Adipose tissue (tissue), 3 donors: ENCODE results near the gene SLC25A27. TPM values are rescaled to one million over a fixed set of nuclear protein-coding genes. Genes with fewer than 3 reads are reported as not detected.

Source experiments
- H3K27ac ChIP-seq: one replicate; pipeline ENCODE4 v1.5.1; 2013; ENCODE audit warnings: low read depth, low read length
- WGBS, 3 donors: extraction: QIAGEN DNeasy Blood & Tissue Kit; methylation state at CpG; one replicate each; pipeline ENCODE4 v1.1.7; 2013; 5-methylcytosine and 5-hydroxymethylcytosine counted together
- polyA plus RNA-seq, 3 donors: library from polyadenylated mRNA; stranded (reverse); fragments of 200-250 nt; gene quantifications; one replicate each; pipeline ENCODE4 v1.2.3, GENCODE V29; 2013
- donor health status: healthy with polysubstance abuse.
- donor health status: Bipolar disorder and iron deficiency.
- donor health status: healthy.

The SLC25A27 gene, protein sequence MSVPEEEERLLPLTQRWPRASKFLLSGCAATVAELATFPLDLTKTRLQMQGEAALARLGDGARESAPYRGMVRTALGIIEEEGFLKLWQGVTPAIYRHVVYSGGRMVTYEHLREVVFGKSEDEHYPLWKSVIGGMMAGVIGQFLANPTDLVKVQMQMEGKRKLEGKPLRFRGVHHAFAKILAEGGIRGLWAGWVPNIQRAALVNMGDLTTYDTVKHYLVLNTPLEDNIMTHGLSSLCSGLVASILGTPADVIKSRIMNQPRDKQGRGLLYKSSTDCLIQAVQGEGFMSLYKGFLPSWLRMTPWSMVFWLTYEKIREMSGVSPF
- polyA plus RNA-seq: 10 to 100 TPM in 1 of 3 donors, 1 to 10 TPM in 2; 8.2 to 11.0 (median 9.7) TPM

DNA sequence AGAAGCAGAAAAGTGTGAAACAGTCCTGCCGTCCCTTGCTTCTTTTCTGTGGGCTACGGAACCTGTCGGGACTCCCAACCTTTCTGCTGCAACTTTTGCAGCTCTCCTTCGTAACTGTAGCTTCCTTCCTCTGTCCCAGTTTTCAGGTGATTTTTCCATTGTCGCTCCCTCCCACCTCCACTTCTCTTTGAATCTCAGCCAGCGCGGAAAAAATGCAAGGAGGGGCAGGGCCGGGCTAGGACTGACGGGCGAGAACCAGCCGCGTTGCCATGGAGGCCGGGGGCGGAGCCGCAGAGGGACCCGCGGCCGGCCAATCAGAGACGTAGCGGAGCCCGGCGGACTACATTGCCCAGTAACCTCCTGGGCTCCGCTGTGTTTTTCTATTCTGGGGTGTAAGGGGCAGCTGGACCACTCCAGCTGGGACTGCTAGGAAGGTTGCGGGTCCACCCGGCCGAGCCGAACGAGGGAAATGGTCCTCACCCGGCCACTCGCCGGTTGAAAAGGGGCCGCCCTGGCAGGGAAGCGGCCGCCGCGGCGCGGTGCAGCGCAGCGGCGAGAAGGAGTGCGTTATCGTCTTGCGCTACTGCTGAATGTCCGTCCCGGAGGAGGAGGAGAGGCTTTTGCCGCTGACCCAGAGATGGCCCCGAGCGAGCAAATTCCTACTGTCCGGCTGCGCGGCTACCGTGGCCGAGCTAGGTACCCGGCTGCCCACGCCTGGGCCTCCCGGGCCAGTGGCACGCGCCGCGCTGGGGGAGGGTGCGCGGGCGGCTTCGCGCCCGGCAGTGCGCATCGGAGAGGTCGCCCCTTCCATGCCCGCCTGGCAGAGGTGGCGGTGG, at the start of gene SLC25A27, which contains the start of gene CYP39A1:
Gene SLC25A27, plus strand, starts transcription at position 373 of the 836 bp plus-strand sequence. Its CDS starts 218 bp downstream, at position 591.
Gene CYP39A1, minus strand, starts transcription at position 216 of the 836 bp plus-strand sequence. CDS start 236 bp downstream, outside the sequence.
- H3K27ac ChIP-seq: no peak within 1 kb of the TSS
- WGBS, 3 donors: 0% methylated on average over 67 to 72 of the region's 72 CpGs

DNA sequence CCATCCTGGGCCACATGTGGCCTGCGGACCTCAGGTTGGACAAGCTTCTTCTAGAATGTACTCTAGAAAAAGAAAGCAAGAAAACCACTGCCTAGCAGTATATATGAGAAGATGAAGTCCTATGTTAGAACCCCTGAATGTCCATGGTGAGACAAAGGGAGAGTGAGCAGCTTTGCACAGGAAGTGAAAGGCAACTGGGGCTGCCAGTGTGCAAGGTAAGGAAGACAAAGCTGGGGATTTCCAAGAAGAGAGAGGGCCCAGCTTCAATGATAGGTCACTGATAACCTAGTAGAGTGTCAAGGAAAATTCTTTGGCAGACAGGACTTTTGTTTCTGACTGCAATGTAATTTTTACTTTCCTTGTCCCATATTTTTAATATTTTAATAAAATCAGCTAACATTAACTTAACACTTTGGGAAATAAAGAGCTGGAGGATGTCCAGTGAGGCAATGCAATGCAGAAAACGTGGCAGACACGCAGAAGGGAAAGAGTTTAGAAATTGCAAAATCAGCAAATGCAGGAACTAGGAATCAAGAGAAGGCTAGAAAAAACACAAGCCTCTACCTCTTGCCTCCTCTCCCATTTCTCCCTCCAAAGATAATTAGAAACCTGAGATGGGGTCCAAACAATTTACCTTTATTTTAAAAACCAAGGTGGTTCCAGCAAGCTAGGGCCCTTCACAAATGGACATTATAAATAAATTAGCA, 47.5 kb upstream of the SLC25A27 start:
- H3K27ac ChIP-seq: no peak overlapping the region
- WGBS, 3 donors: 64 to 85% (median 65%) methylated on average over 3 of the region's 3 CpGs

DNA sequence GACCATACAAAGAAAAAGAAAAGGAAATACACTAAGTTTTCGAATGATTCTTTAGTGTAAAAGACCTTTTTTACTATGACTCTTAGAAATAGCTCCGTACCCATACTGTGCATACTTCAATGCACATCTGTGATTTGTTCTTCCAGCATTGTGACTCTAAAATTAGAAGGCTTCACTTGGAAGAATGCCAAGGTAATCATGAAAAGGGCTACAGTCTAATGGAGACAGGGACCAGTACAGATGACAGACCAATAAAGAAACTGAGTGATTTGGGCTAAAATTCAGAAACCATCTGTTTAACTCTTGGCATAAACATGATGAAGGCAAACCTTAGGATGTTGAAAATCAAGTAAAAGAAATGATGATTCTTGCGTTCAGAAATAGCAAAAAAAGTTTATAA, 46.4 kb upstream of the SLC25A27 start:
- WGBS, 3 donors: 71 to 80% (median 74%) methylated on average over 3 of the region's 3 CpGs
- H3K27ac ChIP-seq: no peak overlapping the region

DNA sequence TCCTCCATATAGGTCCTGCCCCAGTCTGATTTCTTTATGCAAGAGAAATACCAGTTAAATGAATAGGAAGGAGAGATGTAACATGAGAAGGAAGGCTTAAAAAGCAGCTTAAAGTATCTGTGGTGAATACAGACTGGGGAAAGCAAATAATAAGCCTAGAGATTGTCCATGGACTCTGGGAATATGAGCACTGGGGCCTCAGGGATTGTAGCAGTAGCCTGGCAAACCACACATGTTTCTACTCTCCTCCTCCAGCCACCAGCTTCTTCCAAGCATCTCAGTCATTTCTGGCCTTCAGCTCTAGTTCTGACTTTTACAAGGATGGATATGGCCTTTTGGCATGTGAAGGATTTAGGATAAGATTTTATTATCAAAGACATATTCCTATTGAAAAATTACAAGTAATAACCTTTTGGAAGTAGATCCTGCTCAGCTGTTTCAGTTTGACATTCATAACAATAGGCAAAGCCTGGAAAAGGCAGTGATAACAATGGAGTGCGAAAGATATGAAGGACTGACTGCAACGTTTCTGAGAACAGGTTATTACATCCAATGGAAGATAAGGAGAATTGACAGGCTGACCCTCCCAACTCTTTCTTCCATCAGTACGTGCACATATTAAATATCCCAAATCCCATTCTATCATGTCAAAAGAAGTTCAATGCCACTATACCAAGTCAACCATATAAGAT, 41.8 kb upstream of the SLC25A27 start:
- 77 to 86% (median 80%) methylated on average over 3 of the region's 3 CpGs for WGBS, 3 donors

DNA sequence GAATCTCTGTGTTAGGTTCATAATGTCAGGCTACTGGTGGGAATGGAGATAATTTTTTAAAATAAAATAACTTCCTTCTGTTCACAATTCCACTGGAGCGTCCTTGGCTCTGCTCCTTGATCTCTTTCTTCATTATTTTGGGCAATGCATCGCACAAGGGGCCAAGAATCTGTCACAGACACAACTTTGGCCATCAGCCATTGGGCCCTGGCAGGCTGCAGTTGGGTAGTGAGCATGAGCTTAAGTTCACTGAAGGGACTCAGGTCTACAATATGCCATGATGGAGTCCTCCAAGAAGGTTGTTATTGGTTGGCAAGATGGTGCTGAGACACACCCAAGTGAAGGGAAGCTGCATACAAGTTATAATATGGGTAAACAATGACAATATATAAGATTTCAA, 40.1 kb upstream of the SLC25A27 start:
- 26 to 64% (median 62%) methylated on average over 2 of the region's 2 CpGs for WGBS, 3 donors
- no peak overlapping the region for H3K27ac ChIP-seq

More for the DNA sequence above, 41.8 kb upstream of the SLC25A27 start:
- no peak overlapping the region for H3K27ac ChIP-seq

DNA sequence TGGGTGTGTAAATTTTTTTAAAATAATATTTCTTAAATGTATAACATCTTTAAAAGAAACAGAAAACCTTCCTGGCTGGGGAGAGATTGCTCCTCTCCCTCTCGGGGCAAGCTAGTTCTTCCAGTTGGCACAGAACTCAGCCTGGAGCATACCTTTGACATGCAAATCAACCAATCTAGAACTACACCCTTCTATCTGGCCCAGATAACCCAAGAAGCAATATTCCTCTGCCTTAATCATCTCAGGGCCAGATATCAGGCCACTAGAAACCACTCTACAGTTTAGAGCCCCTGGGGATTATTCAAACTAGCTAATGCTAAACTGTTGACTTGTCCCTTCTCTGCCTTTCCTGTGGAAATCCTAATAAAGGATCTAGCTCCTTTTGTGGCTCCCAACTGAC, 34.0 kb upstream of the SLC25A27 start:
- H3K27ac ChIP-seq: no peak overlapping the region
- 86 to 93% (median 88%) methylated on average over 1 of the region's 1 CpG for WGBS, 3 donors

DNA sequence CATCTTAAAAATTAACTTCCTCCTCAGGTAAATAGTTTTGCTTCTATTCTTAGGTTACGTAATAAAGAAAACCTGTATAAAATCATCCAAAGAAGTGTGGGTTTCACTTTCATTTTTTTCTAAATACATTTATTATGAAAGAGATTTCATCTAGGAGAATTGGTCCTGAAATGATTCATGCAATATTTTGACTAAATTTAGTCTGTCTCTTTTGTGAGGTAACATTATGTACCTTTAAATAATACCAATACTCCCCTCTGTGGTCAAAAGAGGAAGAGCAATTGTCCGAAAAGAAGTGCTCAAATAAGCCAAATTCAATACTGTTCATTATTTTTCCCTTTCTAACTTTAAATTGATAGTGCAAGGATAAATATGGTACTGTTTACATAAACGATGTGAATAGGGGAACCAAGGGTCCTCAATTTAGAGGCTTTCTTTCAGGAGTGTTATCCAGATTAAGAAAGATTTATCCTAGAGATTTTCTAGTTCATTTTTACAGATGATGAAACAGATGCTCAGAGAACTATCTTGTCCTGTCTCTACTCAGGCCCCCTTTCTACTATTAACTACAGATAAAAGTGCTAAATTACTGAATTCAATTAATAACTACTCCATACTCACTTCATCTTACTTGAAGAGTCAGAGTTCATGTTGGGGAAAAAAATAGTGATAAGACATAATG, 26.4 kb upstream of the SLC25A27 start:
- 16 to 31% (median 21%) methylated on average over 3 of the region's 3 CpGs for WGBS, 3 donors
- no peak overlapping the region for H3K27ac ChIP-seq

DNA sequence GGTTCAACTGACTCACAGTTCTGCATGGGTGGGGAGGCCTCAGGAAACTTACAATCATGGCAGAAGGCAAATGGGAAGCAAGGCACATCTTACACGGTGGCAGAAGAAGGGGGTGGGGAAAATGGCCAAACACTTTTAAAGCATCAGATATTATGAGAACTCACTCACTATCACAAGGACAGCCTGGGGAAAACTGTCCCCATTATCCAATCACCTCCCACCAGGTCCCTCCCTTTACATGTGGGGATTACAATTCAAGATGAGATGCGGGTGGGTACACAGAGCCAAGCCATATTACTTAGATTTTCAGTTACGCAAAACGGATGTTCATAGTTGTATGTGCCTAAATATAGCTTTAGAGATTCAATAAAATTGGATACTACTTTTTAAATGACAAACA, 25.8 kb upstream of the SLC25A27 start:
- no peak overlapping the region for H3K27ac ChIP-seq
- WGBS, 3 donors: 85 to 93% (median 90%) methylated on average over 4 of the region's 4 CpGs

DNA sequence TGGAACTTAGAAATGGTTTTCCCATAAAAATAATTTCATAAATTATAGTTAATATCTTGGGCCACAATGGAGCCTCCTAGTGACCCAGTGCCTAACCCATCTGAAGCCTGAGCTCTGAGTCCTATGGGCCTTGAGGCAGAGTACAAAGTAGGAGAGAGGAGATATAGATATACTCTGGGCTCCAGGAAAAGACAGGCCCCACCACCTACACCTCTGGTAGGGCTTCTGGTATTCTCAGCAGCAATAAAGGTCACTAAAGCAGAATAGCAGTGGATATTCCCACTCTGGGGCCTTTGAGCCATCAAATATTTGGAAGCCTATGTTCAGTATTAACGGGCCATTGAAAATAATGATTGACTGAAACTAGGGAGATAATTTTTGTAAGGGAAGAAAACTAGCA, 24.3 kb upstream of the SLC25A27 start:
- WGBS, 3 donors: 63 to 80% (median 67%) methylated on average over 1 of the region's 1 CpG
- H3K27ac ChIP-seq: no peak overlapping the region

DNA sequence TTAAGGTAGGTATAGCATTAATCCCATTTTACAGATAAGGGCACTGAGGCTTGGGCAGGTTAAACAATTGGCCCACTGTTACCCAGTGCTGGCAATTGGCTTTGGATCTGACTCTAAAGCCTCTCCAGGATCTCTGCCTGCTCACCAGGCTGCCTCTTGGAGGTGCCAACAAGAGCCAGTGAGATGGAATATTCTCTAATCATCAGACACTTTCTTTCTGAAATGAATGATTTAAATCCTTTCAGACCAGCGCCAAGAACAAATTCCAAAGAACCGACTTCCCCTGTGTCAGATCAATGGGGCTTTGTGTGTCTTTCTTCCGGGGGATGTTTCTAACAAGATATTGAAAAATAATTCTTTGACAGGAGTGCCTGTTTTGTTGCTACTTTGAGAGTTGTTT, 23.8 kb upstream of the SLC25A27 start:
- no peak overlapping the region for H3K27ac ChIP-seq
- WGBS, 3 donors: 59 to 80% (median 78%) methylated on average over 3 of the region's 3 CpGs

DNA sequence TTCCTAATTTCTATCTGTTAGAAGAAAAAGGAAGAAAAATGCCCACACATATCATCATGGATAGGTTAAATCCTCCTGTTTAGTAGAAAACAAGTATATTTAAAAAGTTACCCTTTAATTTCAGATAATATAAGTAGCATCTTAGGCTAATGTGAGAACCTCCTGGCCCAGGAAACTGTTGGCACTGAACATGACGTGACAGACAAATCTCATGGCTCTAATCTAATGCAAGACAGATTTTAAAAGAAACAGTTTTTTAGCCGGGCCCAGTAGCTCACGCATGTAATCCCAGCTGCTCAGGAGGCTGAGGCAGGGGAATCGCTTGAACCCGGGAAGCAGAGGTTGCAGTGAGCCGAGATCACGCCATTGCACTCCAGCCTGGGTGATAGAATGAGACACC, 23.1 kb upstream of the SLC25A27 start:
- 84 to 89% (median 88%) methylated on average over 7 of the region's 7 CpGs for WGBS, 3 donors
- H3K27ac ChIP-seq: no peak overlapping the region

DNA sequence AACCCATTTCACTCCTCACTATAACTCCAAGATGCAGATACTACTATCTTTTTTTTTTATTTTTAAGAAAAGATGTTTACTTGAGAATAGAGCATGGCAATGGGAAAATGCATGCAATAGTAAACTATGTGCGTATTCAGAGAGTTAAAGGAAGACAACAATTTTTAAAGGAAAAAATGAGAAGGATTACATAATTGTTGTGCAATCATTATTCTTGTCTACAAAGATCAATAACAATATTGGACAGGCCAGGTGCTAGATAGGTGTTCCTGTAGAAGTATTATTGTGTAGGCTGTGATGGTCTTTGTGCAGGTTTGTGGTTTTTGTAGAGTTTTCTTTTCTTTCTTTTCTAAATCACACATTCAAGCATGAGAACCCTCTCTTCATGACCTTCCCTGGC, 20.7 kb upstream of the SLC25A27 start:
- 92 to 100% (median 93%) methylated on average over 1 of the region's 1 CpG for WGBS, 3 donors

DNA sequence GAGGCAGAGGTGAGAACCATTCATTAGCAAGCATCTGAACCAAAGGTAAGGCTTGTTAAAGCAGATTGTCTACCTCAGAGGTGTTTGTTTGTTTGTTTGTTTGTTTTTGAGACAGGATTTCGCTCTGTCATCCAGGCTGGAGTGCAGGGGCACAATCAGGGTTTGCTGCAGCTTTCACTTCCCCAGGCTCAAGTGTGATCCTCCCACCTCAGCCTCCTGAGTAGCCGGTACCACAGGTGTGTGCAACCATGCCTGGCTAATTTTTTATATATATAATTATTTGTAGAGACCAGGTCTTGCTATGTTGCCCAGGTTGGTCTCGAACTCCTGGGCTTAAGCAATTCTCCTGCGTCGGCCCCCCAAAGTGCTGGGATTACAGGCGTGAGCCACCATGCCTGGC, 17.3 kb upstream of the SLC25A27 start:
- 93 to 98% (median 95%) methylated on average over 6 of the region's 6 CpGs for WGBS, 3 donors
- H3K27ac ChIP-seq: no peak overlapping the region

More for the DNA sequence above, 20.7 kb upstream of the SLC25A27 start:
- no peak overlapping the region for H3K27ac ChIP-seq

DNA sequence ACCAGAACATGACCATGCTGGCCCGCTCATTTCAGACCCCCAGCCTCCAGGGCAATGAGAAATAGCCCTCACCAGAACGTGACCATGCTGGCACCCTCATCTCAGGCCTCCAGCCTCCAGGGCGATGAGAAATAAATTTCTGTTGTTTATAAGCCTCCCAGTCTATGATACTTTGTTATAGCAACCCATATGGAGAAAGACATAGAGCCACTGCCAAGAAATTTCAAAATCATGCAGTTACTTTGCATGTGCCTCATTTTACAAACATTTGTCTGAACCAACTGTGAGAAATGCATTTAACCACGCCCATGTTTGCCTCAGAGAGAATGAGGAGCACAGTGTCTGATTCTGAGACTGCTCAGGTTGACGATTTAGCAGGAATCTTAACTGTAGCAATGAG, 15.6 kb upstream of the SLC25A27 start:
- H3K27ac ChIP-seq: no peak overlapping the region
- WGBS, 3 donors: 68 to 81% (median 73%) methylated on average over 5 of the region's 5 CpGs

DNA sequence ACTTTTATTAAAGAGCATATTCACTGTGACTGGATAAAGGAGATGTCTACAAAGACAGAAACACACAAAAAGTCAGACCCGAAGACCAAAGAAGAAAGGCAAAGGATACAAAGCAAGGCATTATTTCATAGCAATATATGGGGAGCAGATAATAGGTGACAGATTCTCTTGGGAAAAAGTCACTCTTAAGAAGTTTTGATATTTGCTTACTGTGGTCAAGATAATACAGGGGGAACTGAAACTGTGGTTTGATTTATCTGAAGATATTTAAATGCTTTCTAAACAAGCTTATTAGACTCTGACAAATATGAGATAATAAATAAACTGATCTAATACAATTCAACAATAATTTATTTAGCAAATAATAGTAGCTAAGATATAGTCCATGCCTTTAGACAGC, 14.8 kb upstream of the SLC25A27 start:
- no peak overlapping the region for H3K27ac ChIP-seq
- WGBS, 3 donors: 92 to 100% (median 95%) methylated on average over 1 of the region's 1 CpG

DNA sequence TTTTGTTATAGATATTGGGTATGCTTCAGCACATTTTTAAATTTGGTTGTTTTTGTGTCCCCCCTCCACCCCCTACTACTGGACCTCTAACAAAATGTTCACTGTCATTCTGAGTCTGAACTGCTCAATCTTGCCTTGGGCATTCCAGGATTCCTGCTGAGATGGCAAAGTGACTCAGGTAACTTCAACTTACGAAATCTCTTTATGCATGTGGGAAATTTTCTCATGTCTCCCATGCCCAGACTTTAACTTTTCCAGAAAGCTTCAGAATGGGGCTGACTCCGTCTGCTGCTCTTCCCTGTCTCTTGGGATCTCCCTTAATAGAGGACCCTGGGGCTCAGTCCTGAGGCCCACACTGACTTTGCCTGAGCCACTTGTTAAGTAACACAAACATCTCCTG, 14.1 kb upstream of the SLC25A27 start:
- 77 to 96% (median 82%) methylated on average over 2 of the region's 2 CpGs for WGBS, 3 donors
- H3K27ac ChIP-seq: no peak overlapping the region

DNA sequence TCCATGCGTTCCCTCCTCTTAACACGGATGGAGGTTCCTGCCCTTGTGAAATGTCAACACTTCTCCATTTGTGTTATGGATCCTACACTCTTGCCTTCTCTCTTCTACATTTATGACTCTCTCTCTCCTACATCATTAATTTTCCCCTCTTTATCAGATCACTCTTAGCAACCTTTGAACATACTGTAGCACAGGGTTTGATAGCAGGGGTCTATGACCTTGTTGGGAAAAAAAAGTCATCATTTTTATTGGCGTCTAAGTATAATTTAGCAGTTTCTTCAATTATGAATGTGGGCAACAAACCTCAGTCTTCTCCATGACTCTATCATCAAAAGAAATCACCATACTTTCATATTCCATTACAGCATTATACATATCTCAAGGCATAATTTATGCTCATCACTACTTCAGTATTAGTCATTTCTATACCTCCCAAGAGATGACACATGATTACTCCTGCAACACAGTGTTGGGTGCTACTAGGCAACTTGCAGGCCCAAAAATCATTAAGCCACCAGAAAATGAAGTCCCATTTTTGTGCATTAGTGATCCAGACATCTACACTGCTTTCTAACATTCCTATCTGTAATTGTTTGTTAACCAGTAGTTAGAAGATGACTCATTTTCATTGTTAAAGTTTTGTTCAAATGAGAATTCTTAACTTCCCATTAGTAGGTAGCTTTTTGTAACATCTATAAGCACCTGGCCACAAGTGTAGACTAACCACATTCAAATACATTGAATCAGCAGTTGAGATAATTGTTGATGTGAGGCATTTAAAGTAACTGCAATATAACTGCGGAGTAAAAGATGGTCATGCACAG, 9.6 kb upstream of the SLC25A27 start:
- no peak overlapping the region for H3K27ac ChIP-seq
- 88 to 91% (median 89%) methylated on average over 4 of the region's 4 CpGs for WGBS, 3 donors
